GM12878 (cell line): ENCODE results near the gene NET1. TPM values are rescaled to one million over a fixed set of nuclear protein-coding genes. Genes with fewer than 3 reads are reported as not detected.

Source experiments
- ATAC-seq: fragments of 200-7000 bp; cut with Tn5 transposase; 3 replicates; pipeline ENCODE4 v1.9.1; 2020; ENCODE audit warnings: mild to moderate bottlenecking, moderate library complexity
- BruUV-seq: library from RNA; stranded (reverse); fragments of 400-500 nt; replicated peaks from 2 replicates; lab custom pipeline; 2021; lab: Mats Ljungman, UMichigan
- CTCF ChIA-PET: fragments of 300-600 bp; sonication (Branson Sonifier 250); formaldehyde crosslinking; extraction: SDS; loops from one replicate; lab custom pipeline; 2021; ENCODE audit warnings: inconsistent platforms; lab: Yijun Ruan, JAX
- POLR2A ChIA-PET: fragments of 350-600 bp; formaldehyde crosslinking; extraction: SDS; loops from one replicate; lab custom pipeline; 2021; ENCODE audit warnings: inconsistent platforms; lab: Charles Lee
- RAD21 ChIA-PET: fragments of 300-600 bp; sonication (Branson Sonifier 250); formaldehyde crosslinking; loops from one replicate; lab custom pipeline; 2023; ENCODE audit warnings: antibody characterized with exemption; ENCODE audit not compliant: unreplicated experiment; lab: Charles Lee
- SMC1A ChIA-PET: fragments of 300-600 bp; sonication (Branson Sonifier 250); formaldehyde crosslinking; loops from one replicate; lab custom pipeline; 2023; ENCODE audit not compliant: unreplicated experiment, uncharacterized antibody; lab: Charles Lee
- DNase-seq: peaks from one replicate; pipeline ENCODE4 v3.0.0-alpha.2; 2011; ENCODE audit warnings: low read depth, low spot score
- FAIRE-seq: peaks from 3 replicates; lab custom pipeline; 2011; peaks lifted over from hg19 to GRCh38; lab: Jason Lieb, UNC
- H2AFZ ChIP-seq: 2 replicates; pipeline ENCODE4 v1.6.0; 2011; ENCODE audit warnings: low read depth, low read length, control low read depth; ENCODE audit not compliant: control insufficient read depth
- H3K27ac ChIP-seq: 2 replicates; pipeline ENCODE4 v1.5.1; 2011; ENCODE audit warnings: control low read depth; ENCODE audit not compliant: control insufficient read depth, insufficient read depth
- H3K27me3 ChIP-seq, 2 experiments: replicated peaks in 1 of 2; 2 replicates each; pipeline versions ENCODE4 v1.6.0 to v1.6.1; 2011; ENCODE audit warnings: low read length in 1 of 2; ENCODE audit not compliant: control insufficient read depth in 2 of 2, insufficient read depth in 2 of 2
- H3K36me3 ChIP-seq, 2 experiments: 2 replicates each; pipeline ENCODE4 v1.5.1; 2011; ENCODE audit warnings: low read length in 1 of 2; ENCODE audit not compliant: control insufficient read depth in 2 of 2, insufficient read depth in 2 of 2
- H3K4me1 ChIP-seq: 2 replicates; pipeline ENCODE4 v1.6.1; 2011; ENCODE audit warnings: mild to moderate bottlenecking, low read length, moderate library complexity, mixed read lengths; ENCODE audit not compliant: control insufficient read depth, insufficient read depth
- H3K4me2 ChIP-seq: 2 replicates; pipeline ENCODE4 v1.6.0; 2011; ENCODE audit warnings: control low read depth; ENCODE audit not compliant: control insufficient read depth, insufficient read depth
- H3K4me3 ChIP-seq: fragments of 200-600 bp; sonication (generic); 2 replicates; pipeline ENCODE4 v1.5.1; 2016
- H3K79me2 ChIP-seq: 2 replicates; pipeline ENCODE4 v1.6.0; 2011; ENCODE audit warnings: low read length; ENCODE audit not compliant: control insufficient read depth, insufficient read depth
- H3K9ac ChIP-seq: 2 replicates; pipeline ENCODE4 v1.8.0; 2011; ENCODE audit warnings: low read length, control low read depth, mixed read lengths; ENCODE audit not compliant: control insufficient read depth, insufficient read depth
- H3K9me3 ChIP-seq: replicated peaks from 3 replicates; pipeline ENCODE4 v1.5.1; 2011; ENCODE audit warnings: mild to moderate bottlenecking, low read length; ENCODE audit not compliant: control insufficient read depth, insufficient read depth
- H4K20me1 ChIP-seq: 2 replicates; pipeline ENCODE4 v1.6.0; 2011; ENCODE audit not compliant: control insufficient read depth, insufficient read depth
- ATF7 ChIP-seq: fragments of 450-650 bp; IDR thresholded peaks from 2 replicates; pipeline ENCODE4 v1.6.1; 2016; ENCODE audit warnings: low read depth, mild to moderate bottlenecking
- BCL3 ChIP-seq: IDR thresholded peaks from 2 replicates; pipeline ENCODE4 v1.6.1; 2011; ENCODE audit warnings: borderline replicate concordance, low read depth, mild to moderate bottlenecking, moderate library complexity, low read length; ENCODE audit not compliant: insufficient read depth, poor library complexity, severe bottlenecking
- GABPA ChIP-seq: IDR thresholded peaks from 2 replicates; pipeline ENCODE4 v1.6.1; 2014; ENCODE audit warnings: antibody characterized with exemption, low read depth, mild to moderate bottlenecking, inconsistent platforms
- IKZF1 ChIP-seq: fragments of 450-650 bp; conservative IDR thresholded peaks from 2 replicates; pipeline ENCODE4 v1.6.1; 2017; ENCODE audit warnings: antibody characterized with exemption, mild to moderate bottlenecking
- IKZF2 ChIP-seq, 2 experiments: fragments of 450-650 bp; IDR thresholded peaks; 2 replicates each; pipeline ENCODE4 v1.6.1; 2017; ENCODE audit warnings: mild to moderate bottlenecking in 2 of 2, moderate library complexity in 2 of 2
- JUND ChIP-seq: IDR thresholded peaks from 2 replicates; pipeline ENCODE4 v1.6.1; 2012; ENCODE audit warnings: low read depth, mild to moderate bottlenecking, low read length, improper control_type of control experiment, moderate library complexity
- NFYA ChIP-seq: IDR thresholded peaks from 2 replicates; pipeline ENCODE4 v1.6.1; 2011; ENCODE audit warnings: low read depth, mild to moderate bottlenecking, low read length, improper control_type of control experiment, borderline replicate concordance
- POU2F2 ChIP-seq: IDR thresholded peaks from 3 replicates; pipeline ENCODE4 v1.6.1; 2011; ENCODE audit warnings: low read depth, mild to moderate bottlenecking, low read length, borderline replicate concordance
- SMC3 ChIP-seq: IDR thresholded peaks from 2 replicates; pipeline ENCODE4 v1.6.1; 2011; ENCODE audit warnings: low read length, improper control_type of control experiment, borderline replicate concordance
- WGBS: methylation state at CpG from one replicate; pipeline ENCODE4 v1.1.6; 2016; ENCODE audit warnings: low lambda C conversion rate; ENCODE audit not compliant: insufficient replicate concordance, insufficient coverage; ENCODE audit errors: missing lambda C conversion rate; 5-methylcytosine and 5-hydroxymethylcytosine counted together
- in situ Hi-C: fragments of 300-500 bp; cut with MboI; formaldehyde crosslinking; loops from 9 replicates; pipeline ENCODE4 v1.14.3; 2018; ENCODE audit warnings: mixed read lengths
- intact Hi-C: fragments of 100-400 bp; cut with micrococcal nuclease; formaldehyde crosslinking; loops from one replicate; pipeline ENCODE4 v1.14.2; 2022; ENCODE audit not compliant: unreplicated experiment
- polyA plus RNA-seq, 11 experiments: library from polyadenylated mRNA; depleted of rRNA in 4 of 11; unstranded in 6 of 11; stranded (reverse) in 5 of 11; fragments of >200 nt; fragmentation: Nextera tagmentation in 4 of 11; fragmentation: Illumina TruSeq in 1 of 11; extraction: Ambion mirVana in 4 of 11; extraction: Trizol in 1 of 11; gene quantifications; 1 replicate in 1 of 11; 2 replicates in 10 of 11; pipeline versions ENCODE4 v1.2.1 to v1.2.3, GENCODE V29; 2011 to 2016; ENCODE audit warnings: inconsistent platforms in 2 of 11, missing spikeins in 2 of 11, low read depth in 1 of 11
- total RNA-seq, 4 experiments: library from RNA; depleted of rRNA in 3 of 4; stranded (reverse); fragments of >200 nt in 3 of 4; fragmentation: Illumina TruSeq in 1 of 4; extraction: Trizol in 1 of 4; gene quantifications; 2 replicates each; pipeline versions ENCODE4 v1.2.1 to v1.2.3, GENCODE V29; 2013 to 2021
- TF ChIP-seq, protein P1 (sequence below): fragments of 450-650 bp; formaldehyde crosslinking; IDR thresholded peaks from 2 replicates; pipeline ENCODE4 v1.4.0; 2022; ENCODE audit warnings: mild to moderate bottlenecking, moderate library complexity
- TF ChIP-seq, protein P2 (sequence below): fragments of 450-650 bp; IDR thresholded peaks from 2 replicates; pipeline ENCODE4 v1.6.1; 2017; ENCODE audit warnings: mild to moderate bottlenecking, moderate library complexity

NET1 gene
- total and polyA plus RNA-seq, 10 of the 15 experiments (the other 5 are each of a cell fraction or from before 2014, with no cell fraction given): 6.5 to 22.7 (median 18.4) TPM

DNA sequence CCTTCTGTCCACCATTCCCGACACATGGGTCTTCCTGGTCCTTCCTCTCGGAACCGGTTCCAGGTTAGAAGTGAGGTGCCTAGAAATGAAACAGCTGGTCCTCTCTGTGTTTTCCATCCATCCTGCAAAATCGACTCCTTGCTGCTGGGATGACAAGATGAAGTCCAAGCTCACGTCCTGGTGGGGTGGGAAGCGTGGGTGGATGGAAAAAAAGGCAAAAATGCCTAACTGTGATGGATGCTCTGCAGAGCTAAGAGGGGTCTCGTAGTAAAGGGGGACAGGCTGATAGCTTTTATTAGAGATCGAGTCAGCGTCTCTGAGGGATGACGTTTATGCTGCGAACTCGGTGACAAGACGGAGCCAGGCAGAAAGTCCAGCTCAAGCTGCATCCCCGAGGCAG is 72.9 kb downstream of the NET1 start (continued):
- TF ChIP-seq, protein P1, sequence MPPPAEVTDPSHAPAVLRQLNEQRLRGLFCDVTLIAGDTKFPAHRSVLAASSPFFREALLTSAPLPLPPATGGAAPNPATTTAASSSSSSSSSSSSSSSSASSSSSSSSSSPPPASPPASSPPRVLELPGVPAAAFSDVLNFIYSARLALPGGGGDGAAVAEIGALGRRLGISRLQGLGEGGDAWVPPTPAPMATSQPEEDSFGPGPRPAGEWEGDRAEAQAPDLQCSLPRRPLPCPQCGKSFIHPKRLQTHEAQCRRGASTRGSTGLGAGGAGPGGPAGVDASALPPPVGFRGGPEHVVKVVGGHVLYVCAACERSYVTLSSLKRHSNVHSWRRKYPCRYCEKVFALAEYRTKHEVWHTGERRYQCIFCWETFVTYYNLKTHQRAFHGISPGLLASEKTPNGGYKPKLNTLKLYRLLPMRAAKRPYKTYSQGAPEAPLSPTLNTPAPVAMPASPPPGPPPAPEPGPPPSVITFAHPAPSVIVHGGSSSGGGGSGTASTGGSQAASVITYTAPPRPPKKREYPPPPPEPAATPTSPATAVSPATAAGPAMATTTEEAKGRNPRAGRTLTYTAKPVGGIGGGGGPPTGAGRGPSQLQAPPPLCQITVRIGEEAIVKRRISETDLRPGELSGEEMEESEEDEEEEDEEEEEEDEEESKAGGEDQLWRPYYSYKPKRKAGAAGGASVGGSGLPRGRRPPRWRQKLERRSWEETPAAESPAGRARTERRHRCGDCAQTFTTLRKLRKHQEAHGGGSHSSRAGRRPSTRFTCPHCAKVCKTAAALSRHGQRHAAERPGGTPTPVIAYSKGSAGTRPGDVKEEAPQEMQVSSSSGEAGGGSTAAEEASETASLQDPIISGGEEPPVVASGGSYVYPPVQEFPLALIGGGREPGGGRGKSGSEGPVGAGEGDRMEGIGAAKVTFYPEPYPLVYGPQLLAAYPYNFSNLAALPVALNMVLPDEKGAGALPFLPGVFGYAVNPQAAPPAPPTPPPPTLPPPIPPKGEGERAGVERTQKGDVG (CRISPR knock-in tag): no peak

DNA sequence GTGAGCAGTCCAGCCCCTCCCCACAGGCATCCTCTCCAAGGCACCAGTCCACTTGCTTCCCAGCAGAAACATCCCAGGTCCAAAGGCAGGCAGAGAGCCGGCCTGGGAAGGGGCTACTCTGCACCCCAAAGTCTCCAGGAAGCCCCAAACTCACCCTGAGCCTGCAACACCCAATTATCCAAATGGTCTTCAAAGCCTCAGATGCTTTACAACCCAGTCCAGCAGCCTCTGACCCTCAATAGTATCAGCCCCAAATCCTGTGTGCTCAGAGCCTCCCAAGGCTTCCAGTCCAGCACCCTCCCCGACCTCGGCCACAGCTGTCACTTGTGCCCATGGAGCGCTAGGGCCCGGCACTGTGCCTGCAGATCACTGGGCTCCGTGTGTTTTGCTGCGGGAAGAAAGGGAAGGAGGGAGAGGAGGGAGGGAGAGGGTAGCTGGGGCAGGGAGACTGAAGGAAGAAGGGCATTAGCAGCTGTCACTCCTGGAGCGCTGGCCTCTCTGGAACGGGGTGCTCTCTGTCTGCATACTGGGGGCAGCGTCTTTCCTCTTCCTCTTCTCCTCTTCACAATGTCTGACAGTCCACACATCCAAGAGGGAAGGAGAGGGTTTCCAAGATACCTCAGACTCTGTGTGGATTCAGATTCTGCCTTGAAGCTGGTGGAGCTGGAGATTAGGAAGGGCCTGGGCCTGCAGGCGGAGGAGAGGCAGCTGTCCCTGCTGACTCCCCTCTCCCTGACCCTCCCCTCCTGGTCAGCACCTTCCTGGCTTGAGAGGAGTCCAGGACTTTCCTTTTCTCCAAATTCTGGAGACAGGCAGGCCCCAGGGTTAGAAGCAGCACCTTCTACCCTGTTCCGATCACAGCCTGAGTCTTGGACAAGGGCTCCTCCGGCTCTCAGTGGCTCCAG is 73.8 kb downstream of the NET1 start:
- ChIA-PET SMC1A (no interaction called here), RAD21 (no interaction called here), POLR2A (no interaction called here), CTCF (no interaction called here)
- intact Hi-C loops: no loop called here
- FAIRE-seq (no peak), ATAC-seq (no peak), DNase-seq (no peak)
- H3K4me2 ChIP-seq: no peak overlapping the region
- H2AFZ ChIP-seq: no peak overlapping the region
- no peaks in the 10 kb centered on the region for H3K36me3 ChIP-seq
- no peaks in the 10 kb centered on the region for H3K79me2 ChIP-seq
- H3K9ac ChIP-seq: no peak overlapping the region
- no TSS peak for BruUV-seq
- H3K4me3 ChIP-seq: no peak overlapping the region
- no peaks in the 10 kb centered on the region for H3K4me1 ChIP-seq
- H4K20me1 ChIP-seq: no peaks in the 10 kb centered on the region
- 58% methylated on average over 12 of the region's 13 CpGs for WGBS
- H3K9me3 ChIP-seq: no peaks in the 10 kb centered on the region
- in situ Hi-C loops: no loop called here
- peaks cover 6 to 7% of the 10 kb centered on the region in 2 experiments for H3K27me3 ChIP-seq
- no peak overlapping the region for H3K27ac ChIP-seq
- TF ChIP-seq JUND (no peak), BCL3 (no peak), IKZF1 (no peak), SMC3 (no peak), GABPA (no peak), POU2F2 (no peak), NFYA (no peak), IKZF2 (IDR thresholded peaks at IDR 0.05) (no peak), ATF7 (no peak)
- TF ChIP-seq, protein P2, sequence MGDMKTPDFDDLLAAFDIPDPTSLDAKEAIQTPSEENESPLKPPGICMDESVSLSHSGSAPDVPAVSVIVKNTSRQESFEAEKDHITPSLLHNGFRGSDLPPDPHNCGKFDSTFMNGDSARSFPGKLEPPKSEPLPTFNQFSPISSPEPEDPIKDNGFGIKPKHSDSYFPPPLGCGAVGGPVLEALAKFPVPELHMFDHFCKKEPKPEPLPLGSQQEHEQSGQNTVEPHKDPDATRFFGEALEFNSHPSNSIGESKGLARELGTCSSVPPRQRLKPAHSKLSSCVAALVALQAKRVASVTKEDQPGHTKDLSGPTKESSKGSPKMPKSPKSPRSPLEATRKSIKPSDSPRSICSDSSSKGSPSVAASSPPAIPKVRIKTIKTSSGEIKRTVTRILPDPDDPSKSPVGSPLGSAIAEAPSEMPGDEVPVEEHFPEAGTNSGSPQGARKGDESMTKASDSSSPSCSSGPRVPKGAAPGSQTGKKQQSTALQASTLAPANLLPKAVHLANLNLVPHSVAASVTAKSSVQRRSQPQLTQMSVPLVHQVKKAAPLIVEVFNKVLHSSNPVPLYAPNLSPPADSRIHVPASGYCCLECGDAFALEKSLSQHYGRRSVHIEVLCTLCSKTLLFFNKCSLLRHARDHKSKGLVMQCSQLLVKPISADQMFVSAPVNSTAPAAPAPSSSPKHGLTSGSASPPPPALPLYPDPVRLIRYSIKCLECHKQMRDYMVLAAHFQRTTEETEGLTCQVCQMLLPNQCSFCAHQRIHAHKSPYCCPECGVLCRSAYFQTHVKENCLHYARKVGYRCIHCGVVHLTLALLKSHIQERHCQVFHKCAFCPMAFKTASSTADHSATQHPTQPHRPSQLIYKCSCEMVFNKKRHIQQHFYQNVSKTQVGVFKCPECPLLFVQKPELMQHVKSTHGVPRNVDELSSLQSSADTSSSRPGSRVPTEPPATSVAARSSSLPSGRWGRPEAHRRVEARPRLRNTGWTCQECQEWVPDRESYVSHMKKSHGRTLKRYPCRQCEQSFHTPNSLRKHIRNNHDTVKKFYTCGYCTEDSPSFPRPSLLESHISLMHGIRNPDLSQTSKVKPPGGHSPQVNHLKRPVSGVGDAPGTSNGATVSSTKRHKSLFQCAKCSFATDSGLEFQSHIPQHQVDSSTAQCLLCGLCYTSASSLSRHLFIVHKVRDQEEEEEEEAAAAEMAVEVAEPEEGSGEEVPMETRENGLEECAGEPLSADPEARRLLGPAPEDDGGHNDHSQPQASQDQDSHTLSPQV: no peak
